Breast epithelium (tissue), 4 donors: ENCODE data around the gene AURKAIP1. TPM values are rescaled to one million over a fixed set of nuclear protein-coding genes. Genes with fewer than 3 reads are reported as not detected.

Source experiments
- DNase-seq, 2 donors: peaks; one replicate each; pipeline ENCODE4 v3.0.0-alpha.2; 2019; ENCODE audit warnings: low spot score in 2 of 2
- H3K27ac ChIP-seq, 2 donors: fragments of 200-600 bp; sonication (generic) in 1 of 2; one replicate each; pipeline ENCODE4 v1.5.1; 2016 to 2019; ENCODE audit warnings: mild to moderate bottlenecking in 1 of 2
- H3K27me3 ChIP-seq, 2 donors: fragments of 200-600 bp; sonication (generic) in 1 of 2; one replicate each; pipeline versions ENCODE4 v1.5.1 to v1.6.0; 2017 to 2019; ENCODE audit warnings: control low read depth in 1 of 2, mild to moderate bottlenecking in 1 of 2
- H3K36me3 ChIP-seq: fragments of 200-600 bp; one replicate; pipeline ENCODE4 v1.5.1; 2019
- H3K4me1 ChIP-seq, 2 donors: fragments of 200-600 bp; sonication (generic); one replicate each; pipeline ENCODE4 v1.5.1; 2016 to 2019; ENCODE audit warnings: control low read depth in 1 of 2
- H3K4me3 ChIP-seq, 3 donors: fragments of 200-600 bp; sonication (generic); 1 replicate in 2 of 3; 2 replicates in 1 of 3; pipeline ENCODE4 v1.5.1; 2016 to 2019; ENCODE audit warnings: mild to moderate bottlenecking in 3 of 3, moderate library complexity in 2 of 3
- H3K9me3 ChIP-seq, 2 donors: fragments of 200-600 bp; sonication (generic) in 1 of 2; one replicate each; pipeline ENCODE4 v1.5.1; 2016 to 2019; ENCODE audit warnings: control low read depth in 1 of 2
- CTCF ChIP-seq, 3 donors: fragments of 450-650 bp; IDR thresholded peaks; one replicate each; pipeline ENCODE4 v1.5.1; 2016 to 2017; ENCODE audit warnings: antibody characterized with exemption in 3 of 3, mild to moderate bottlenecking in 3 of 3, moderate library complexity in 3 of 3
- POLR2A ChIP-seq: fragments of 450-650 bp; IDR thresholded peaks from one replicate; pipeline ENCODE4 v1.6.1; 2016; ENCODE audit warnings: antibody characterized with exemption, mild to moderate bottlenecking, moderate library complexity
- POLR2AphosphoS5 ChIP-seq, 3 donors: sonication (generic); formaldehyde crosslinking; IDR thresholded peaks; one replicate each; pipeline ENCODE4 v1.6.1; 2017; ENCODE audit warnings: antibody characterized with exemption in 3 of 3
- intact Hi-C: fragments of 100-400 bp; cut with DNase I; formaldehyde crosslinking; loops from one replicate; pipeline ENCODE4 v1.15.1; 2023; ENCODE audit warnings: low total_unique reads
- total RNA-seq, 3 donors: library from RNA; depleted of rRNA; stranded (reverse); fragments of >200 nt; gene quantifications; one replicate each; pipeline ENCODE4 v1.1.0, GENCODE V29; 2016

AURKAIP1 gene
- total RNA-seq, 3 donors from 2014 or later, result 91.3 to 116 (median 99.6) TPM

- H3K36me3 ChIP-seq, result peaks cover 20% of the 10 kb centered on the region
- peaks cover 0 to 11% of the 10 kb centered on the region in 2 donors for H3K4me1 ChIP-seq
- no peaks in the 10 kb centered on the region for H3K9me3 ChIP-seq
- H3K27ac ChIP-seq, result no peak overlapping the region
- TF ChIP-seq POLR2A, result no peak
- TF ChIP-seq CTCF (IDR thresholded peaks at IDR 0.05), result no peak
- TF ChIP-seq POLR2AphosphoS5 (IDR thresholded peaks at IDR 0.05), result no peak
- no peak overlapping the region for H3K4me3 ChIP-seq
- no peaks in the 10 kb centered on the region for H3K27me3 ChIP-seq
- DNase-seq, result no peak
- intact Hi-C loops, result no loop called here
Measured at GRCh38 chr1:1395166-1395565, 20.2 kb upstream of the AURKAIP1 start.

DNA sequence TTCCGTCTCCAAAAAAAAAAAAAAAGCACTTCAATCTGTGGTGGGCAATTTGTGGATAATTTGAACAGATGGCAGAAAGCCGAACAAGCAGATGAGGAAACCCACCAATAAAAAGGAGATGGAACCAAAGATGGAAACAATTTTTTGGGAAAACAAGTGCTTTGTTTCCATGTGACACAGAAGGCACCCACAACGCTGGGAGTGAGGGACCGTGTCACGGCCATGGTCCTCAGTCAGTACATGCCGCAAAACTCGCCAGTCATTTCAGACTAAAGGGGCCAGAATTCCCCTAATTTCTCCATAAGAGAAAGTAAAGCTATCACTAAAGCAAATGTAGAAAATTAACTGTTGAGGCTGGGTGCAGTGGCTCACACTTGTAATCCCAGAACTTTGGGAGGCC is 19.1 kb upstream of the AURKAIP1 start:
- Histone ChIP-seq H3K27me3 (no peaks in the 10 kb centered on the region), H3K4me3 (no peak overlapping the region), H3K36me3 (peaks cover 20% of the 10 kb centered on the region), H3K9me3 (no peaks in the 10 kb centered on the region), H3K27ac (no peak overlapping the region), H3K4me1 (peaks cover 0 to 9% of the 10 kb centered on the region in 2 donors)
- TF ChIP-seq POLR2A (no peak), CTCF (IDR thresholded peaks at IDR 0.05) (no peak)
- intact Hi-C loops, result no loop called here
- DNase-seq, result no peak

- intact Hi-C loops, result no loop called here
- Histone ChIP-seq H3K27me3 (no peaks in the 10 kb centered on the region), H3K4me1 (peaks cover 0 to 8% of the 10 kb centered on the region in 2 donors), H3K9me3 (no peaks in the 10 kb centered on the region), H3K27ac (no peak overlapping the region), H3K4me3 (no peak overlapping the region), H3K36me3 (peaks cover 20% of the 10 kb centered on the region)
- no peak for TF ChIP-seq POLR2AphosphoS5 (IDR thresholded peaks at IDR 0.05)
- no peak for DNase-seq
Measured at GRCh38 chr1:1393428-1393827, 18.4 kb upstream of the AURKAIP1 start.

GRCh38 chr1:1393014-1393413 is 18.0 kb upstream of the AURKAIP1 start:
- peaks cover 21% of the 10 kb centered on the region for H3K36me3 ChIP-seq
- intact Hi-C loops, result no loop called here
- TF ChIP-seq POLR2A, result no peak
- TF ChIP-seq POLR2AphosphoS5 (IDR thresholded peaks at IDR 0.05), result no peak
- no peak for TF ChIP-seq CTCF (IDR thresholded peaks at IDR 0.05)
- DNase-seq, result no peak
- H3K4me1 ChIP-seq, result peaks cover 0 to 4% of the 10 kb centered on the region in 2 donors
- no peak overlapping the region for H3K27ac ChIP-seq
- no peaks in the 10 kb centered on the region for H3K27me3 ChIP-seq
- H3K9me3 ChIP-seq, result no peaks in the 10 kb centered on the region
- no peak overlapping the region for H3K4me3 ChIP-seq

- Histone ChIP-seq H3K4me1 (no peaks in the 10 kb centered on the region), H3K27ac (no peak overlapping the region)
Measured at GRCh38 chr1:1391225-1391624, 16.2 kb upstream of the AURKAIP1 start.

More at GRCh38 chr1:1391225-1391624, 16.2 kb upstream of the AURKAIP1 start:
- Histone ChIP-seq H3K36me3 (peaks cover 36% of the 10 kb centered on the region), H3K4me3 (no peak overlapping the region), H3K9me3 (no peaks in the 10 kb centered on the region), H3K27me3 (no peaks in the 10 kb centered on the region)
- no peak for DNase-seq
- intact Hi-C loops, result no loop called here
- TF ChIP-seq POLR2A (no peak), CTCF (IDR thresholded peaks at IDR 0.05) (no peak), POLR2AphosphoS5 (IDR thresholded peaks at IDR 0.05) (no peak)
